Measurements from ENCODE around the gene UBXN7.

Gene UBXN7

DNA sequence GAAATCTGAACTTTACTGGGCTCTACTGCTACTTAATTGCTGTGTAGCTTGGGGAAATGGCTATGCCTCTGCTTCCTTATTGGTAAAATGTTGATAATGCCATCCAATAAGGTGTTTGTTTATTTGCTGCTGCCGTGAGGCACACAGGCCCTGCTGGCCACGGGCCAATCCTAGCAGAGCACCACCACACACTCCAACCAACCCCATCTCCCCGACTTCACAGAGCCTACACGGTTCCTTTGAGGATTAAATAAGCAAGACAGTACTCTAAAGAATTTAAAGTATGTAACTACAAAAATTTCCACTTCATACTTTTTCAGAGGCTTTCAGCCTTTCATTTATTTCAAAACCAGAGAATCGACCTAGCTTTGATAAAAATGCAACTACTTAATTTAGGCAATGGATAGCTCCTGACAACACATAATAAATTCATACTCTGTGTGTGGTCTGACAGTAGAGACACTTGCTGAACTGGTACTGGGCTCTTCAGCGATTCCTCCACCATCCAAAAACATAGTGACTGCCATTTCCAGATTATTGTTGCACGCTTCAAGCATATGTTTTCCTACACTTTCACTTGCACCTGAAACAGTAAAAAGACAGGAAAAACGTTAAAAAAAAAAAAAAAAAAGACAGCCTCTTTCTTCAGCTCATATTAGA lies 25.3 kb downstream of the UBXN7 start:
- Histone ChIP-seq H3K4me3 (ENCODE audit: low read length) (no peak overlapping the region), H3K9ac (ENCODE audit: low read length) (no peak overlapping the region), H3K4me1 (ENCODE audit: low read length) (peaks cover 12% of the 10 kb centered on the region), H3K27ac (ENCODE audit: low read length) (no peak overlapping the region), H2AFZ (ENCODE audit: low read depth, low read length) (no peak overlapping the region), H4K20me1 (ENCODE audit: insufficient read depth, low read length) (peaks cover 45% of the 10 kb centered on the region), H3K9me3 (ENCODE audit: insufficient read depth, low read length) (no peaks in the 10 kb centered on the region), H3K79me2 (ENCODE audit: low read length) (peaks cover 50% of the 10 kb centered on the region), H3K27me3 (ENCODE audit: low read depth, low read length) (no peaks in the 10 kb centered on the region), H3K4me2 (ENCODE audit: low read length) (no peak overlapping the region), H3K36me3 (replicated peaks; ENCODE audit: low read depth, low read length) (peaks cover 35% of the 10 kb centered on the region)
- TF ChIP-seq, protein P1, sequence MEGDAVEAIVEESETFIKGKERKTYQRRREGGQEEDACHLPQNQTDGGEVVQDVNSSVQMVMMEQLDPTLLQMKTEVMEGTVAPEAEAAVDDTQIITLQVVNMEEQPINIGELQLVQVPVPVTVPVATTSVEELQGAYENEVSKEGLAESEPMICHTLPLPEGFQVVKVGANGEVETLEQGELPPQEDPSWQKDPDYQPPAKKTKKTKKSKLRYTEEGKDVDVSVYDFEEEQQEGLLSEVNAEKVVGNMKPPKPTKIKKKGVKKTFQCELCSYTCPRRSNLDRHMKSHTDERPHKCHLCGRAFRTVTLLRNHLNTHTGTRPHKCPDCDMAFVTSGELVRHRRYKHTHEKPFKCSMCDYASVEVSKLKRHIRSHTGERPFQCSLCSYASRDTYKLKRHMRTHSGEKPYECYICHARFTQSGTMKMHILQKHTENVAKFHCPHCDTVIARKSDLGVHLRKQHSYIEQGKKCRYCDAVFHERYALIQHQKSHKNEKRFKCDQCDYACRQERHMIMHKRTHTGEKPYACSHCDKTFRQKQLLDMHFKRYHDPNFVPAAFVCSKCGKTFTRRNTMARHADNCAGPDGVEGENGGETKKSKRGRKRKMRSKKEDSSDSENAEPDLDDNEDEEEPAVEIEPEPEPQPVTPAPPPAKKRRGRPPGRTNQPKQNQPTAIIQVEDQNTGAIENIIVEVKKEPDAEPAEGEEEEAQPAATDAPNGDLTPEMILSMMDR (IDR thresholded peaks at IDR 0.05; ENCODE audit: low read depth, low read length) = no peak
- TF ChIP-seq EZH2phosphoT487 (IDR thresholded peaks at IDR 0.05; ENCODE audit: low read depth) = no peak

- Histone ChIP-seq H4K20me1 (ENCODE audit: insufficient read depth, low read length) (peaks cover 3% of the 10 kb centered on the region; the same call in 1 of the 2 replicates), H3K79me2 (ENCODE audit: low read length) (peaks cover 5% of the 10 kb centered on the region; the same call in 1 of the 2 replicates), H3K27me3 (ENCODE audit: low read depth, low read length) (no peaks in the 10 kb centered on the region), H3K4me1 (ENCODE audit: low read length) (no peaks in the 10 kb centered on the region), H3K9ac (ENCODE audit: low read length) (no peak overlapping the region), H3K4me3 (ENCODE audit: low read length) (no peak overlapping the region), H3K36me3 (replicated peaks; ENCODE audit: low read depth, low read length) (peaks cover 31% of the 10 kb centered on the region), H3K9me3 (ENCODE audit: insufficient read depth, low read length) (no peaks in the 10 kb centered on the region), H2AFZ (ENCODE audit: low read depth, low read length) (no peak overlapping the region), H3K4me2 (ENCODE audit: low read length) (no peak overlapping the region), H3K27ac (ENCODE audit: low read length) (no peak overlapping the region)
- TF ChIP-seq, protein P1 (IDR thresholded peaks at IDR 0.05; ENCODE audit: low read depth, low read length) = no peak
Observed at GRCh38 chr3:196400331-196400730, 31.9 kb downstream of the UBXN7 start.

DNA sequence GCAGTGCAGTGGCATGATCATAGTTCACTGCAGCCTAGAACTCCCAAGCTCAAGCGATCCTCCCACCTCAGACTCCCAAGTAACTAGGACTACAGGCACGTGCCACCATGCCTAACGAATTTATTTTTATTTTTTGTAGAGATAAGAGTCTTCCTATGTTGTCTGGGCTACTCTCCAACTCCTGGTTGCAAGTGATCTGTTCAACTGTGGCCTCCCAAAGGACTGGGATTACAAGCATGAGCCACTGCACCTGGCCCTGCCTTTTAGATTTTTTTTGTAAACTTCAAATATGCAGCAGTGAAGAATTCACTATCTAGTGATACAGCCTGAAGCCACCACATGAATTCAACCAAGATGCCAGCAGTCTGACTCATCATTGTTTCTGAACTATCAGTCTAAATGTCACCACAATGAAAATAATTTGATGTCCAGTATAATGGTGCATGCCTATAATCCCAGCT lies 32.7 kb downstream of the UBXN7 start:
- no peak overlapping the region for H3K9ac ChIP-seq (ENCODE audit: low read length)
- H3K4me2 ChIP-seq (ENCODE audit: low read length) = no peak overlapping the region
- H3K27me3 ChIP-seq (ENCODE audit: low read depth, low read length) = no peaks in the 10 kb centered on the region
- no peak overlapping the region for H3K4me3 ChIP-seq (ENCODE audit: low read length)
- TF ChIP-seq EZH2phosphoT487 (IDR thresholded peaks at IDR 0.05; ENCODE audit: low read depth) = no peak
- TF ChIP-seq, protein P1 (IDR thresholded peaks at IDR 0.05; ENCODE audit: low read depth, low read length) = no peak
- peaks cover 31% of the 10 kb centered on the region for H3K36me3 ChIP-seq (replicated peaks; ENCODE audit: low read depth, low read length)
- H2AFZ ChIP-seq (ENCODE audit: low read depth, low read length) = no peak overlapping the region
- H4K20me1 ChIP-seq (ENCODE audit: insufficient read depth, low read length) = peaks cover 3% of the 10 kb centered on the region; the same call in 1 of the 2 replicates
- H3K27ac ChIP-seq (ENCODE audit: low read length) = no peak overlapping the region
- H3K4me1 ChIP-seq (ENCODE audit: low read length) = no peaks in the 10 kb centered on the region
- H3K9me3 ChIP-seq (ENCODE audit: insufficient read depth, low read length) = no peaks in the 10 kb centered on the region
- peaks cover 5% of the 10 kb centered on the region; the same call in 1 of the 2 replicates for H3K79me2 ChIP-seq (ENCODE audit: low read length)

DNA sequence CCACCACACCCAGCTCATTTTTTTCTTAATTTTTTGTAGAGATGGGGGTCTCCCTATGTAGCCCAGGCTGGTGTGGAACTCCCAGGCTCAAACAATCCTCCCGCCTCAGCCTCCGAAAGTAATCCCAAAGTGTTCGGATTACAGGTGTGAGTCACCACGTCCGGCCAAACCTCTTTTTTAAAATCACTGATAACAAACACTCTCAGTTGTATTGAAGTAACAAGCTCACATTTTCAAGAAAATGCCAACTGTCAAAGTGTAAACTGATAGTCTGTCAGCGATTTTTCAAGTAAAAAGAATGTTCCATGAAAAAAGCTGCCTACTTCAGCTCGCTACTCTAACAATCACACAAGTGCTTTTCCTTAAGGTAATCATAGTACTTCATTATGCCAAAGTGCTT lies 33.4 kb downstream of the UBXN7 start:
- H3K9me3 ChIP-seq (ENCODE audit: insufficient read depth, low read length) = no peaks in the 10 kb centered on the region
- no peaks in the 10 kb centered on the region for H3K4me1 ChIP-seq (ENCODE audit: low read length)
- no peak overlapping the region for H2AFZ ChIP-seq (ENCODE audit: low read depth, low read length)
- H3K4me2 ChIP-seq (ENCODE audit: low read length) = no peak overlapping the region
- H3K79me2 ChIP-seq (ENCODE audit: low read length) = peaks cover 5% of the 10 kb centered on the region; the same call in 1 of the 2 replicates
- H3K27ac ChIP-seq (ENCODE audit: low read length) = no peak overlapping the region
- H4K20me1 ChIP-seq (ENCODE audit: insufficient read depth, low read length) = peaks cover 3% of the 10 kb centered on the region; the same call in 1 of the 2 replicates
- H3K27me3 ChIP-seq (ENCODE audit: low read depth, low read length) = no peaks in the 10 kb centered on the region
- no peak overlapping the region for H3K4me3 ChIP-seq (ENCODE audit: low read length)
- no peak overlapping the region for H3K9ac ChIP-seq (ENCODE audit: low read length)
- TF ChIP-seq EZH2phosphoT487 (IDR thresholded peaks at IDR 0.05; ENCODE audit: low read depth) = no peak
- TF ChIP-seq, protein P1 (IDR thresholded peaks at IDR 0.05; ENCODE audit: low read depth, low read length) = no peak
- peaks cover 31% of the 10 kb centered on the region for H3K36me3 ChIP-seq (replicated peaks; ENCODE audit: low read depth, low read length)

Data from OCI-LY3 (cell line).